NCI-H146 treated with DMSO at 0.1 percent for 48 hours (cell line): ENCODE measurements around the gene HBA2.
"Not testable (repeated sequence)": the region's sequence is repeated elsewhere in the genome, so short reads cannot be mapped to it uniquely, and the experiment has no call there.

Experiments
- DNase-seq: peaks from one replicate; lab custom pipeline; 2025; ENCODE audit not compliant: unreplicated experiment; lab: John Stamatoyannopoulos, UW

Gene HBA2

GRCh38 chr16:154217-155030 is 18.3 kb upstream of the HBA2 start:
- DNase-seq = no peak

DNA sequence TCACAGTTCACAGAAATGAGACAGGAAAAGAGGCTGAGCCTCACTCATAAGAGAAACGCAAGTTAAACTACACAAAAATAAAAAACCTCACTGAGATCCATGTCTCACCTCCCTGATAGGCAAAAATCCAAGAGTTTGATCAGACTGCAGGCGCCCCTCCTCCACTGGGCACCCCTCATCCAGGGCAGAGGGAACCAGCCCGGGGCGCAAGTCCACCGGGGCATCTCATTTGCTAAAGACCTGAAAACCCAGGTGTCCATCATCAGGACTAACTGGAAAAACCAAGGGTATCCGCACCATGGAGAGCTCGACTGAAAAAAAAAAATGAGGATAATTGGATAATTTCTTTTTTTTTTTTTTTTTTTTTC is 17.7 kb upstream of the HBA2 start:
- DNase-seq = no peak

DNA sequence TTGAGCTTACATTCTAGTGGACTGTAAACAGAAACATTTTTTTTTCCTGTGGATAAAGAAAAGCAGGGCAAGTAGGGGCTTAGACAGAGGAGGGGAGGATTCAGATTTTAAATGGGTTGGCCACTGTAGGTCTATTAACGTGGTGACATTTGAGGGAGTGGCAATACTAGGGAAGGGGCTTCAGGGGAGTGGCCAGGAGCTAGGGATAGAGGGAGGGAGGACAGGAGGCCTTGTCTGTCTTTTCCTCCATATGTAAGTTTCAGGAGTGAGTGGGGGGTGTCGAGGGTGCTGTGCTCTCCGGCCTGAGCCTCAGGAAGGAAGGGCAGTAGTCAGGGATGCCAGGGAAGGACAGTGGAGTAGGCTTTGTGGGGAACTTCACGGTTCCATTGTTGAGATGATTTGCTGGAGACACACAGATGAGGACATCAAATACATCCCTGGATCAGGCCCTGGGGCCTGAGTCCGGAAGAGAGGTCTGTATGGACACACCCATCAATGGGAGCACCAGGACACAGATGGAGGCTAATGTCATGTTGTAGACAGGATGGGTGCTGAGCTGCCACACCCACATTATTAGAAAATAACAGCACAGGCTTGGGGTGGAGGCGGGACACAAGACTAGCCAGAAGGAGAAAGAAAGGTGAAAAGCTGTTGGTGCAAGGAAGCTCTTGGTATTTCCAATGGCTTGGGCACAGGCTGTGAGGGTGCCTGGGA is 13.4 kb upstream of the HBA2 start:
- no peak for DNase-seq

- not testable (repeated sequence) for DNase-seq
These were observed 12.4 kb upstream of the HBA2 start for GRCh38 chr16:160242-160641.

DNA sequence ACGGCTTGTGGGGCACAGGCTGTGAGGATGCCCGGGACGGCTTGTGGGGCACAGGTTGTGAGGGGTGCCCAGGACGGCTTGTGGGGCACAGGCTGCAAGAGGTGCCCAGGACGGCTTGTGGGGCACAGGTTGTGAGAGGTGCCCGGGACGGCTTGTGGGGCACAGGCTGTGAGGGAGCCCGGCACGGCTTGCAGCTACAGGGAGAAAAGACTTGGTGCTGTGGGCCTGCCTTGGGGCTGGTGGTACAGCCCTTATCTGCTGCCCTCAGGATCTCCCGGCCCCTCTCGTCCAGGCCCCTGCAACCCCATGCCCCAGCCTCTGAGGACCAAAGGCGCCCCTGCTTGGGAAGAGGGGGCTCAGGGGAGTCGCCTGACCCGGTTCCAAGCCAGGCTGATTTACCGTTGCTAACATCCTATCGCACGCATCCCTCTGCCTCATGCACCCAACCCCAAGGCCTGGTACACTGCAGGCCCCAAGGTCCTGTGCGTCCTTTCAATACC is 11.9 kb upstream of the HBA2 start:
- DNase-seq = no peak

GRCh38 chr16:162271-162991 is 10.2 kb upstream of the HBA2 start:
- DNase-seq = no peak

GRCh38 chr16:163139-163538 is 9.5 kb upstream of the HBA2 start:
- DNase-seq = not testable (repeated sequence)

GRCh38 chr16:163696-164095 is 9.0 kb upstream of the HBA2 start:
- DNase-seq = not testable (repeated sequence)

GRCh38 chr16:164134-164823 is 8.4 kb upstream of the HBA2 start:
- not testable (repeated sequence) for DNase-seq

- DNase-seq = no peak
These were observed 7.7 kb upstream of the HBA2 start for GRCh38 chr16:164827-165538.

DNA sequence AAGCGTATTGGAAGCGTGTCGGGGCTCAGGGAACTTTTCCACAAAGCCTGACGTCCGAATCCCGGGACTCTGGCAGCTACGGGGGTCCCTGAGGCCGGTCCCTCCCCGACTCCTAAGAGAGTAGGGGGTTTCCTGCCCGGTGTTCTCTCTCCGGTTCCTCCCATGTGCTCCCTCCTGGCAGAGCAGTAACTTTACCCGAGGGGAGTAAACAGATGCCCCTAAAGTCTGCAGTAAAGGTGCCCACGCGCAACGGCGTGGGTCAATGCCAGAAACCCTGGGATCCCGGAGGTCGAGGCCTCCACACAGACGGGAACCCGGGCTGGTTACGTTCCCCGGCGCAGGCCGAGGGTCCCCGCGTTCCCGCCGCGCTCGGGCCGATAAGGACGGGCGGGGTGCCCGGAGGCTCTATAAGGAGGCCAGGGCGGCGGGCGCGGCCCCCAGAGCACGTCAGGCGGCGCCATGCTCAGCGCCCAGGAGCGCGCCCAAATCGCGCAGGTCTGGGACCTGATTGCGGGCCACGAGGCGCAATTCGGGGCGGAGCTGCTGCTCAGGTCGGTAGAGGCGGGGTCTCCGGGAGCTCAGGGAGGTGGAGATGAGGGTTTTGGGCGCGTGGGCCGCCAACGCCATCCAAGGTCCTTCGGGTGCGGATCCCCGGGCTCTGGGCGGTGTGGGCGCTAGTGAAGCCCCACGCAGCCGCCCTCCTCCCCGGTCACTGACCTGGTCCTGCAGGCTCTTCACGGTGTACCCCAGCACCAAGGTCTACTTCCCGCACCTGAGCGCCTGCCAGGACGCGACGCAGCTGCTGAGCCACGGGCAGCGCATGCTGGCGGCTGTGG is 6.9 kb upstream of the HBA2 start, which contains the start of gene HBM:
Gene HBM (plus strand): TSS at position 440 of the 836 bp plus-strand sequence. CDS start 20 bp downstream, at position 460.
- DNase-seq = no peak

GRCh38 chr16:166375-167121 is 6.1 kb upstream of the HBA2 start:
- DNase-seq = no peak

GRCh38 chr16:167122-167690 is 5.5 kb upstream of the HBA2 start:
- no peak for DNase-seq

DNA sequence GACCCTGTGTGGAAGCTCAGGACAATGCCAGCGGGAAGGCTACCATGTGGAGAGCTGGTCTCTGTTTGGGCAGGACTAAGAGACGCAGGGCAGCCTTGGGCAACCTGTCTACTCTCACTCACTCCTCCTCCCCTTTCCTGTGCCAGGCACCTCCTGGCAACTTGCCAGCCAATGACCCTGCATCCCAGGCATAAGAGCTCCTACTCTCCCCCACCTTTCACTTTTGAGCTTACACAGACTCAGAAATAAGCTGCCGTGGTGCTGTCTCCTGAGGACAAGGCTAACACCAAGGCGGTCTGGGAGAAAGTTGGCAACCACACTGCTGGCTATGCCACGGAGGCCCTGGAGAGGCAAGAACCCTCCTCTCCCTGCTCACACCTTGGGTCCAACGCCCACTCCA is 4.3 kb upstream of the HBA2 start:
- DNase-seq = no peak

DNA sequence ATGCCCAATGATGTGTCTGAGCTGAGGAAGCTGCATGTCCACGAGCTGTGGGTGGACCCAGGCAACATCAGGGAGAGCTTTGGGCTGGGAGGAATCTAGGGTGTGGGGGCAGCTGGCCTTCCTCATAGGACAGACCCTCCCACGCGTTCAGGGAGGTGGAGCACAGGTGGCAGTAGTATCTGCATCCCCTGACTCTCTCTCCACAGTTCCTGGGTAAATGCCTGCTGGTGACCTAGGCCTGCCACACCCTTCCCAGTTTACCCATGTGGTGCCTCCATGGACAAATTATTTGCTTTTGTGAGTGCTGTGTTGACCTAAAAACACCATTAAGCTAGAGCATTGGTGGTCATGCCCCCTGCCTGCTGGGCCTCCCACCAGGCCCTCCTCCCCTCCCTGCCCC is 3.7 kb upstream of the HBA2 start:
- peak; percentile 22 for DNase-seq

- not testable (repeated sequence) for DNase-seq
These were observed 2.6 kb upstream of the HBA2 start for GRCh38 chr16:170088-170507.

DNA sequence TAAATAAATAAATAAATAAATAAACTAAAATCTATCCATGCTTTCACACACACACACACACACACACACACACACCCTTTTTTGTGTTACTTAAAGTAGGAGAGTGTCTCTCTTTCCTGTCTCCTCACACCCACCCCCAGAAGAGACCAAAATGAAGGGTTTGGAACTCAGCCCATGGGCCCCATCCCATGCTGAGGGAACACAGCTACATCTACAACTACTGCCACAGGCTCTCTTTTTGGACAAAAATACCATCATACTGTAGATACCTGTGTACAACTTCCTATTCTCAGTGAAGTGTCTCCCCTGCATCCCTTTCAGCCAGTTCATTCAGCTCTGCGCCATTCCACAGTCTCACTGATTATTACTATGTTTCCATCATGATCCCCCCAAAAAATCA is 1.9 kb upstream of the HBA2 start:
- no peak for DNase-seq

DNA sequence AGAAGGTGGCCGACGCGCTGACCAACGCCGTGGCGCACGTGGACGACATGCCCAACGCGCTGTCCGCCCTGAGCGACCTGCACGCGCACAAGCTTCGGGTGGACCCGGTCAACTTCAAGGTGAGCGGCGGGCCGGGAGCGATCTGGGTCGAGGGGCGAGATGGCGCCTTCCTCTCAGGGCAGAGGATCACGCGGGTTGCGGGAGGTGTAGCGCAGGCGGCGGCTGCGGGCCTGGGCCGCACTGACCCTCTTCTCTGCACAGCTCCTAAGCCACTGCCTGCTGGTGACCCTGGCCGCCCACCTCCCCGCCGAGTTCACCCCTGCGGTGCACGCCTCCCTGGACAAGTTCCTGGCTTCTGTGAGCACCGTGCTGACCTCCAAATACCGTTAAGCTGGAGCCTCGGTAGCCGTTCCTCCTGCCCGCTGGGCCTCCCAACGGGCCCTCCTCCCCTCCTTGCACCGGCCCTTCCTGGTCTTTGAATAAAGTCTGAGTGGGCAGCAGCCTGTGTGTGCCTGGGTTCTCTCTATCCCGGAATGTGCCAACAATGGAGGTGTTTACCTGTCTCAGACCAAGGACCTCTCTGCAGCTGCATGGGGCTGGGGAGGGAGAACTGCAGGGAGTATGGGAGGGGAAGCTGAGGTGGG is 657 bp downstream of the HBA2 start:
- not testable (repeated sequence) for DNase-seq
